ENCODE results near the gene LDB2.

LDB2 gene

DNA sequence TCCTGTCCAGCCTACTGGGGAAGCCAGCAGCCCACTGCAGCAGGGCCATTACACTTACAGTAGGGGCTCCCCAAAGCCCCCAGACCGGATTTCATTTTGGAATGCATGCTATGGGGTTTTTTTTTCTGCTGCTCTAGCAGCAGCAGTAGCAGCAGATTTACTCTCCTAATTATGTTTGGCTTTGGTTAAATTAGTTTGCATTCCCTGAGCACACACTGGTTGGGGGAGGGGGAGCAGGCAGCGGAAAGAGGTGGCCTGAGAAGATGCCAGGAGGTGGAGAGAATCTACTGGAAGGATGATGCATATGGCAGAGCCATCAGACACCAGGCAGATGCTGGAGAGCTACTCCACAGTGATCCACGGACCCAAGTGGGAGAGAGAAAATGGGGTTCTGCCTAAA lies 109.6 kb downstream of the LDB2 start:
- no peaks in the 10 kb centered on the region for H3K9me3 ChIP-seq (ENCODE audit: control insufficient read depth, low read length)
- H3K27me3 ChIP-seq (ENCODE audit: control insufficient read depth, insufficient read depth, low read length), result no peaks in the 10 kb centered on the region
- no peaks in the 10 kb centered on the region for H3K79me2 ChIP-seq
- H3K36me3 ChIP-seq (ENCODE audit: control insufficient read depth, insufficient read depth, low read length), result no peaks in the 10 kb centered on the region
- no peak overlapping the region for H3K27ac ChIP-seq
- TF ChIP-seq, protein P1, sequence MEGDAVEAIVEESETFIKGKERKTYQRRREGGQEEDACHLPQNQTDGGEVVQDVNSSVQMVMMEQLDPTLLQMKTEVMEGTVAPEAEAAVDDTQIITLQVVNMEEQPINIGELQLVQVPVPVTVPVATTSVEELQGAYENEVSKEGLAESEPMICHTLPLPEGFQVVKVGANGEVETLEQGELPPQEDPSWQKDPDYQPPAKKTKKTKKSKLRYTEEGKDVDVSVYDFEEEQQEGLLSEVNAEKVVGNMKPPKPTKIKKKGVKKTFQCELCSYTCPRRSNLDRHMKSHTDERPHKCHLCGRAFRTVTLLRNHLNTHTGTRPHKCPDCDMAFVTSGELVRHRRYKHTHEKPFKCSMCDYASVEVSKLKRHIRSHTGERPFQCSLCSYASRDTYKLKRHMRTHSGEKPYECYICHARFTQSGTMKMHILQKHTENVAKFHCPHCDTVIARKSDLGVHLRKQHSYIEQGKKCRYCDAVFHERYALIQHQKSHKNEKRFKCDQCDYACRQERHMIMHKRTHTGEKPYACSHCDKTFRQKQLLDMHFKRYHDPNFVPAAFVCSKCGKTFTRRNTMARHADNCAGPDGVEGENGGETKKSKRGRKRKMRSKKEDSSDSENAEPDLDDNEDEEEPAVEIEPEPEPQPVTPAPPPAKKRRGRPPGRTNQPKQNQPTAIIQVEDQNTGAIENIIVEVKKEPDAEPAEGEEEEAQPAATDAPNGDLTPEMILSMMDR (IDR thresholded peaks at IDR 0.05), result no peak
- H3K4me3 ChIP-seq (ENCODE audit: low read depth, low read length), result no peak overlapping the region
- no peaks in the 10 kb centered on the region for H3K4me1 ChIP-seq
- no peak overlapping the region for H2AFZ ChIP-seq
- H3K9ac ChIP-seq, result no peak overlapping the region
- no peak overlapping the region for H3K4me2 ChIP-seq (ENCODE audit: low read length)

DNA sequence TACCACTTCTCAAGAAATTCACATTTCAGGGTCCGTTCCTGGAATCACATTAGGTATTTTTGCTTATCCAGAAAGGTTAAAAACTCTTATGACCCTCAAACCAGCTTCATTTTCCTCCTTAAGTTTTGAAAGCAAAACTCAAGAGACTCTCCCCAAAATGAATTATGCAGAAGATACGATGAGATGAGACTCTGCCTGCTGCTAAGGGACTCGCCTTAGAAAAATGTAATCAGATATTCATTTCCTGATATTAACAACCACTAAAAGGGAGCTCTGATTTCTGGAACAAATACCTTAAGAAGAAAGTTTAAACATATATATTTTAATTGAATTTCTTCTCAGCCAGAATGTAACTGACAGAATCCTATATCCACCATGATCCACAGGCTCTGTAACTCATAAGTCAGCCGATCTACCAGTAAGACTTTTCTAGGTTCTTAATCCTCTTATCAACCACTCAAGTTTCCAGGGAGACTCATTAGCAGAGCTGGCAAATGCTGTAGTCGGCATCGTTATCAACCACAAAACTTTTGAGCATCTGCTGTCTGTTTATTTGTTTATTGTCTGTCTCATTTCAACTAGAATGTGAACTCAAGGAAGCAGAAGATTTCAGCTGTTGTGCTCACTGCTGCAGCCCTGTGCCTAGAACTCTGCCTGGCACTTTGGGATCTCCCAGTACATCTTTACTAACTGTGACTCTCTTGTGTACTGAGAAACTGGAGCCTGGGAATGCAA lies 112.5 kb downstream of the LDB2 start:
- H3K36me3 ChIP-seq (ENCODE audit: control insufficient read depth, insufficient read depth, low read length), result no peaks in the 10 kb centered on the region
- no peak overlapping the region for H3K4me2 ChIP-seq (ENCODE audit: low read length)
- H2AFZ ChIP-seq, result no peak overlapping the region
- H3K4me3 ChIP-seq (ENCODE audit: low read depth, low read length), result no peak overlapping the region
- H3K79me2 ChIP-seq, result no peaks in the 10 kb centered on the region
- no peaks in the 10 kb centered on the region for H3K9me3 ChIP-seq (ENCODE audit: control insufficient read depth, low read length)
- no peaks in the 10 kb centered on the region for H3K4me1 ChIP-seq
- H3K27me3 ChIP-seq (ENCODE audit: control insufficient read depth, insufficient read depth, low read length), result no peaks in the 10 kb centered on the region
- TF ChIP-seq, protein P1 (IDR thresholded peaks at IDR 0.05), result no peak
- H3K27ac ChIP-seq, result no peak overlapping the region
- no peak overlapping the region for H3K9ac ChIP-seq

DNA sequence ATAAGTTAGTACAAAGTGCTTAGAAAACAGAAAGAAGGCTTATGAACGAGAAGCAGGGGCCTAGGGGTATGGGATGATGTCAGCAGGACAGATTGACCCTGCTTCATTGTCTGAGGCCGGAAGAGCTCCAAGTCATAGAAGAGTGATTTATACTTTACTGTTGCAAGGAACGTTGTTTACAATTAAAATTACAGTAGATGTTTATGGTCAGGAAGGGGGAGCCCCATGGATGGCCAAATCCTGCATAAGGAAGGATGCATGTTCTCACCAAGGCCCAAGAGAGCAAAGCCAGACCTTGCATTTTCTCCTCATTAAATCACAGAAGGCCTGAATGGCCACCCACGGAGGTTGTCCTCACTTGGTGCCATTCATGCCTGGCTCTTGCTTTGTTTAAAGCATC lies 115.3 kb downstream of the LDB2 start:
- TF ChIP-seq, protein P1 (IDR thresholded peaks at IDR 0.05), result no peak
- no peaks in the 10 kb centered on the region for H3K79me2 ChIP-seq
- H3K9ac ChIP-seq, result no peak overlapping the region
- H3K9me3 ChIP-seq (ENCODE audit: control insufficient read depth, low read length), result no peaks in the 10 kb centered on the region
- H3K36me3 ChIP-seq (ENCODE audit: control insufficient read depth, insufficient read depth, low read length), result no peaks in the 10 kb centered on the region
- H3K27ac ChIP-seq, result no peak overlapping the region
- no peaks in the 10 kb centered on the region for H3K4me1 ChIP-seq
- H2AFZ ChIP-seq, result no peak overlapping the region
- H3K27me3 ChIP-seq (ENCODE audit: control insufficient read depth, insufficient read depth, low read length), result no peaks in the 10 kb centered on the region
- no peak overlapping the region for H3K4me2 ChIP-seq (ENCODE audit: low read length)
- no peak overlapping the region for H3K4me3 ChIP-seq (ENCODE audit: low read depth, low read length)

DNA sequence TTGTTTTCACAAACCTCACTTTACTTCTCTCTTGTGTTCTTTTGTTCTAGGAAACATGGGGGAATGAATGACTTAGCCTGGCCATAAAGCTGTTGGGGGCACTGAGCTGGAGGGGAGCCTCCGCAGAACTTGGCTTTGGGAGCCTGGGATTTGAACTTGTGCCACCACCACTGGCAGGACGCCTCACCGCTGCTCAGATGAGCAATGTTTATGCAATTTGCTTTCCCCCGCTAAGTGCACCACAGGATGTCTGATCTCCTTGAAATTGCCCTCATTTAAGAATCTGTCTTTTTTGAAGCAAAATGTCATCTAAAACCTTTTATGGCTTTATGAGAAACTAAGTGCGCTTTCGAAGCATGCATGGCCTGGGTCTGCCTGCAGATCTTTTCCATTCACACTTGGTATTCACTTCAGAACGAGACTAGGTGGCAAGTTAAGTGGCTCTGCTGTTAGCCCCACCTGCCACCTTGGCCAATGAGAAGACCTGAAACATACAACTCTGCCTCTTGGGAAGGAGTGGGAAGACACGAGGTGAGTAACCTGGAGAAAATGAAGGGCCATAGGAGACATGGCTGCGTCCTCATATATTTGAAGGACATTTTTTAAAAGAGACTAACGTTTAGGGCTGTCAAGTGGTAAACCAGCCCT lies 119.3 kb downstream of the LDB2 start:
- no peaks in the 10 kb centered on the region for H3K27me3 ChIP-seq (ENCODE audit: control insufficient read depth, insufficient read depth, low read length)
- H3K9me3 ChIP-seq (ENCODE audit: control insufficient read depth, low read length), result no peaks in the 10 kb centered on the region
- H3K4me2 ChIP-seq (ENCODE audit: low read length), result no peak overlapping the region
- H3K27ac ChIP-seq, result no peak overlapping the region
- H3K36me3 ChIP-seq (ENCODE audit: control insufficient read depth, insufficient read depth, low read length), result no peaks in the 10 kb centered on the region
- H3K9ac ChIP-seq, result no peak overlapping the region
- TF ChIP-seq, protein P1 (IDR thresholded peaks at IDR 0.05), result no peak
- H2AFZ ChIP-seq, result no peak overlapping the region
- H3K79me2 ChIP-seq, result no peaks in the 10 kb centered on the region
- H3K4me3 ChIP-seq (ENCODE audit: low read depth, low read length), result no peak overlapping the region
- H3K4me1 ChIP-seq, result no peaks in the 10 kb centered on the region

DNA sequence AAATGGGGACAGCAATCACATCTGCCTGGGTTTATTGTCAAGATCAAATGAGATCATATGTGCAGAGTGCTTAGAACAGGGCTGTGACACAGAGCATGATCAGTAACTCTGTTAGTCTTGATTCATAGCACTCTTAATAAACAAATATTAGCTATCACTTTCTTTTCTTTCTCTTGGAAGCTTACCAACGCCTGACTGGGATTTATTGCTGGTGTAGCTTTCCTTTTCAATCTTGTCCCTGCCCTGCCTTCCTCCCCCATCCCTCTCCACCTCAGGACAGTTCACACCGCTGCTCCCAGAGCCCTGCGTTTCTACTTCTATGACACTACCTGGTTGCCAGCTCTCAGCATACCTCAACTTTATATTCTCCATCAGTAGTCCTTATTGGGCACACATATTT lies 120.7 kb downstream of the LDB2 start:
- Histone ChIP-seq H3K4me2 (ENCODE audit: low read length) (no peak overlapping the region), H3K27ac (no peak overlapping the region), H2AFZ (no peak overlapping the region), H3K4me3 (ENCODE audit: low read depth, low read length) (no peak overlapping the region), H3K4me1 (no peaks in the 10 kb centered on the region), H3K79me2 (no peaks in the 10 kb centered on the region), H3K36me3 (ENCODE audit: control insufficient read depth, insufficient read depth, low read length) (no peaks in the 10 kb centered on the region), H3K9me3 (ENCODE audit: control insufficient read depth, low read length) (no peaks in the 10 kb centered on the region), H3K27me3 (ENCODE audit: control insufficient read depth, insufficient read depth, low read length) (no peaks in the 10 kb centered on the region), H3K9ac (no peak overlapping the region)
- TF ChIP-seq, protein P1 (IDR thresholded peaks at IDR 0.05), result no peak
